GM12878 (cell line): ENCODE data around the gene KCND2. TPM values are rescaled to one million over a fixed set of nuclear protein-coding genes. Genes with fewer than 3 reads are reported as not detected.
A peak's percentile ranks its signal among the peaks of the same experiment; 100 is the strongest.

ENCODE experiments used
- ATAC-seq: fragments of 200-7000 bp; cut with Tn5 transposase; 3 replicates; pipeline ENCODE4 v1.9.1; 2020; ENCODE audit warnings: mild to moderate bottlenecking, moderate library complexity
- BruUV-seq: library from RNA; stranded (reverse); fragments of 400-500 nt; replicated peaks from 2 replicates; lab custom pipeline; 2021; lab: Mats Ljungman, UMichigan
- CTCF ChIA-PET: fragments of 300-600 bp; sonication (Branson Sonifier 250); formaldehyde crosslinking; extraction: SDS; loops from one replicate; lab custom pipeline; 2021; ENCODE audit warnings: inconsistent platforms; lab: Yijun Ruan, JAX
- POLR2A ChIA-PET: fragments of 350-600 bp; formaldehyde crosslinking; extraction: SDS; loops from one replicate; lab custom pipeline; 2021; ENCODE audit warnings: inconsistent platforms; lab: Charles Lee
- RAD21 ChIA-PET: fragments of 300-600 bp; sonication (Branson Sonifier 250); formaldehyde crosslinking; loops from one replicate; lab custom pipeline; 2023; ENCODE audit warnings: antibody characterized with exemption; ENCODE audit not compliant: unreplicated experiment; lab: Charles Lee
- SMC1A ChIA-PET: fragments of 300-600 bp; sonication (Branson Sonifier 250); formaldehyde crosslinking; loops from one replicate; lab custom pipeline; 2023; ENCODE audit not compliant: unreplicated experiment, uncharacterized antibody; lab: Charles Lee
- DNase-seq: peaks from one replicate; pipeline ENCODE4 v3.0.0-alpha.2; 2011; ENCODE audit warnings: low read depth, low spot score
- FAIRE-seq: peaks from 3 replicates; lab custom pipeline; 2011; peaks lifted over from hg19 to GRCh38; lab: Jason Lieb, UNC
- H2AFZ ChIP-seq: 2 replicates; pipeline ENCODE4 v1.6.0; 2011; ENCODE audit warnings: low read depth, low read length, control low read depth; ENCODE audit not compliant: control insufficient read depth
- H3K27ac ChIP-seq: 2 replicates; pipeline ENCODE4 v1.5.1; 2011; ENCODE audit warnings: control low read depth; ENCODE audit not compliant: control insufficient read depth, insufficient read depth
- H3K27me3 ChIP-seq, 2 experiments: replicated peaks in 1 of 2; 2 replicates each; pipeline versions ENCODE4 v1.6.0 to v1.6.1; 2011; ENCODE audit warnings: low read length in 1 of 2; ENCODE audit not compliant: control insufficient read depth in 2 of 2, insufficient read depth in 2 of 2
- H3K36me3 ChIP-seq, 2 experiments: 2 replicates each; pipeline ENCODE4 v1.5.1; 2011; ENCODE audit warnings: low read length in 1 of 2; ENCODE audit not compliant: control insufficient read depth in 2 of 2, insufficient read depth in 2 of 2
- H3K4me1 ChIP-seq: 2 replicates; pipeline ENCODE4 v1.6.1; 2011; ENCODE audit warnings: mild to moderate bottlenecking, low read length, moderate library complexity, mixed read lengths; ENCODE audit not compliant: control insufficient read depth, insufficient read depth
- H3K4me2 ChIP-seq: 2 replicates; pipeline ENCODE4 v1.6.0; 2011; ENCODE audit warnings: control low read depth; ENCODE audit not compliant: control insufficient read depth, insufficient read depth
- H3K4me3 ChIP-seq: fragments of 200-600 bp; sonication (generic); 2 replicates; pipeline ENCODE4 v1.5.1; 2016
- H3K79me2 ChIP-seq: 2 replicates; pipeline ENCODE4 v1.6.0; 2011; ENCODE audit warnings: low read length; ENCODE audit not compliant: control insufficient read depth, insufficient read depth
- H3K9ac ChIP-seq: 2 replicates; pipeline ENCODE4 v1.8.0; 2011; ENCODE audit warnings: low read length, control low read depth, mixed read lengths; ENCODE audit not compliant: control insufficient read depth, insufficient read depth
- H3K9me3 ChIP-seq: replicated peaks from 3 replicates; pipeline ENCODE4 v1.5.1; 2011; ENCODE audit warnings: mild to moderate bottlenecking, low read length; ENCODE audit not compliant: control insufficient read depth, insufficient read depth
- H4K20me1 ChIP-seq: 2 replicates; pipeline ENCODE4 v1.6.0; 2011; ENCODE audit not compliant: control insufficient read depth, insufficient read depth
- ASH2L ChIP-seq: fragments of 300-600, 200-600 bp; sonication (generic); IDR thresholded peaks from 2 replicates; pipeline ENCODE4 v1.6.1; 2017; ENCODE audit warnings: low read depth, mild to moderate bottlenecking, borderline replicate concordance
- CEBPZ ChIP-seq: fragments of 150-350 bp; IDR thresholded peaks from 2 replicates; pipeline ENCODE4 v1.6.1; 2016; ENCODE audit warnings: low read depth, low read length
- GABPA ChIP-seq: IDR thresholded peaks from 2 replicates; pipeline ENCODE4 v1.6.1; 2014; ENCODE audit warnings: antibody characterized with exemption, low read depth, mild to moderate bottlenecking, inconsistent platforms
- HCFC1 ChIP-seq: fragments of 150-350 bp; IDR thresholded peaks from 2 replicates; pipeline ENCODE4 v1.6.1; 2014; ENCODE audit warnings: low read length
- KAT2A ChIP-seq: conservative IDR thresholded peaks from 2 replicates; pipeline ENCODE4 v1.6.1; 2011; ENCODE audit warnings: low read depth, low read length; ENCODE audit not compliant: control insufficient read depth
- KLF5 ChIP-seq: fragments of 450-650 bp; IDR thresholded peaks from 2 replicates; pipeline ENCODE4 v1.6.1; 2014; ENCODE audit warnings: mild to moderate bottlenecking; ENCODE audit not compliant: partially characterized antibody
- MXI1 ChIP-seq: fragments of 150-350 bp; IDR thresholded peaks from 2 replicates; pipeline ENCODE4 v1.6.1; 2011; ENCODE audit warnings: low read depth, mild to moderate bottlenecking, inconsistent platforms, low read length, improper control_type of control experiment
- MYC ChIP-seq: IDR thresholded peaks from 2 replicates; pipeline ENCODE4 v1.6.1; 2011; ENCODE audit warnings: mild to moderate bottlenecking, low read length, moderate library complexity, inconsistent platforms; ENCODE audit not compliant: insufficient read depth, insufficient replicate concordance, insufficient read length, severe bottlenecking
- NFIC ChIP-seq: IDR thresholded peaks from 2 replicates; pipeline ENCODE4 v1.6.1; 2012; ENCODE audit warnings: low read depth, mild to moderate bottlenecking, inconsistent platforms, low read length, moderate library complexity
- RFX5 ChIP-seq: IDR thresholded peaks from 2 replicates; pipeline ENCODE4 v1.6.1; 2011; ENCODE audit warnings: low read depth, low read length, improper control_type of control experiment
- SMARCA5 ChIP-seq: fragments of 450-650 bp; IDR thresholded peaks from 2 replicates; pipeline ENCODE4 v1.6.1; 2017; ENCODE audit warnings: mild to moderate bottlenecking
- USF2 ChIP-seq: IDR thresholded peaks from 2 replicates; pipeline ENCODE4 v1.6.1; 2011; ENCODE audit warnings: low read depth, low read length, improper control_type of control experiment, borderline replicate concordance
- ZBTB33 ChIP-seq: fragments of 450-650 bp; IDR thresholded peaks from 2 replicates; pipeline ENCODE4 v1.6.1; 2017; ENCODE audit warnings: mild to moderate bottlenecking
- ZSCAN29 ChIP-seq: fragments of 450-650 bp; IDR thresholded peaks from 2 replicates; pipeline ENCODE4 v1.6.1; 2017; ENCODE audit warnings: mild to moderate bottlenecking, moderate library complexity
- WGBS: methylation state at CpG from one replicate; pipeline ENCODE4 v1.1.6; 2016; ENCODE audit warnings: low lambda C conversion rate; ENCODE audit not compliant: insufficient replicate concordance, insufficient coverage; ENCODE audit errors: missing lambda C conversion rate; 5-methylcytosine and 5-hydroxymethylcytosine counted together
- in situ Hi-C: fragments of 300-500 bp; cut with MboI; formaldehyde crosslinking; loops from 9 replicates; pipeline ENCODE4 v1.14.3; 2018; ENCODE audit warnings: mixed read lengths
- intact Hi-C: fragments of 100-400 bp; cut with micrococcal nuclease; formaldehyde crosslinking; loops from one replicate; pipeline ENCODE4 v1.14.2; 2022; ENCODE audit not compliant: unreplicated experiment
- polyA plus RNA-seq, 11 experiments: library from polyadenylated mRNA; depleted of rRNA in 4 of 11; unstranded in 6 of 11; stranded (reverse) in 5 of 11; fragments of >200 nt; fragmentation: Nextera tagmentation in 4 of 11; fragmentation: Illumina TruSeq in 1 of 11; extraction: Ambion mirVana in 4 of 11; extraction: Trizol in 1 of 11; gene quantifications; 1 replicate in 1 of 11; 2 replicates in 10 of 11; pipeline versions ENCODE4 v1.2.1 to v1.2.3, GENCODE V29; 2011 to 2016; ENCODE audit warnings: inconsistent platforms in 2 of 11, missing spikeins in 2 of 11, low read depth in 1 of 11
- total RNA-seq, 4 experiments: library from RNA; depleted of rRNA in 3 of 4; stranded (reverse); fragments of >200 nt in 3 of 4; fragmentation: Illumina TruSeq in 1 of 4; extraction: Trizol in 1 of 4; gene quantifications; 2 replicates each; pipeline versions ENCODE4 v1.2.1 to v1.2.3, GENCODE V29; 2013 to 2021

The KCND2 gene
- total and polyA plus RNA-seq, 10 of the 15 experiments (the other 5 are each of a cell fraction or from before 2014, with no cell fraction given): 3.6 to 22.3 (median 6.3) TPM

- ChIA-PET SMC1A (interaction anchor here (0.7 to 5.7 kb wide), 10 partner anchors 11 to 789 kb away, joined by 3 to 37 read pairs (median 4); no protein-coding TSS in a partner anchor), CTCF (interaction anchor here (0.6 to 3.0 kb wide), 23 partner anchors 9 to 792 kb away, joined by 3 to 33 read pairs (median 4); partner anchors contain the start of gene KCND2), POLR2A (no interaction called here), RAD21 (interaction anchor here (0.7 to 5.2 kb wide), 8 partner anchors 16 to 790 kb away, joined by 3 to 21 read pairs (median 3); no protein-coding TSS in a partner anchor)
- Histone ChIP-seq H3K4me3 (no peak overlapping the region), H3K27ac (no peak overlapping the region), H3K27me3 (no peaks in the 10 kb centered on the region), H2AFZ (peak overlapping the region; percentile 28; the same call in 1 of the 2 replicates), H3K9ac (no peak overlapping the region), H4K20me1 (no peaks in the 10 kb centered on the region), H3K36me3 (no peaks in the 10 kb centered on the region), H3K4me1 (no peaks in the 10 kb centered on the region; the same call in 1 of the 2 replicates), H3K4me2 (peak overlapping the region; percentile 41; the same call in 1 of the 2 replicates), H3K9me3 (no peaks in the 10 kb centered on the region), H3K79me2 (no peaks in the 10 kb centered on the region)
- TF ChIP-seq MXI1: no peak
- TF ChIP-seq CEBPZ: no peak
- TF ChIP-seq ZBTB33: no peak
- no peak for TF ChIP-seq MYC
- TF ChIP-seq KLF5: no peak
- no peak for TF ChIP-seq RFX5
- no peak for TF ChIP-seq HCFC1
- no peak for TF ChIP-seq GABPA
- no peak for TF ChIP-seq ZSCAN29
- no peak for TF ChIP-seq ASH2L
- no peak for TF ChIP-seq SMARCA5
- no peak for TF ChIP-seq USF2
- no peak for TF ChIP-seq NFIC
- no peak for TF ChIP-seq KAT2A
- ATAC-seq (no peak), FAIRE-seq (no peak), DNase-seq (no peak)
- no TSS peak for BruUV-seq
- intact Hi-C loops: loop anchor here (1.0 to 10.0 kb wide), 5 partner anchors 140 to 1455 kb away; partner anchors contain the start of gene KCND2
- in situ Hi-C loops: loop anchor here (10.0 kb wide), 2 partner anchors 780 to 1460 kb away; no protein-coding TSS in a partner anchor
- 7% methylated on average over 2 of the region's 2 CpGs for WGBS
These were observed 452.0 kb downstream of the KCND2 start for GRCh38 chr7:120724955-120725354.
